Thyroid gland (tissue), 4 donors: Measurements from ENCODE around the gene NDUFS7. TPM values are rescaled to one million over a fixed set of nuclear protein-coding genes. Genes with fewer than 3 reads are reported as not detected.

ENCODE experiments used
- DNase-seq, 2 donors: peaks; one replicate each; pipeline ENCODE4 v3.0.0-alpha.2; 2019
- H3K27ac ChIP-seq, 3 donors: fragments of 200-600 bp; sonication (generic); 1 replicate in 2 of 3; 2 replicates in 1 of 3; pipeline ENCODE4 v1.5.1; 2016 to 2019; ENCODE audit warnings: mild to moderate bottlenecking in 1 of 3, moderate library complexity in 1 of 3
- H3K27me3 ChIP-seq: fragments of 200-600 bp; sonication (generic); one replicate; pipeline ENCODE4 v1.5.1; 2019
- H3K36me3 ChIP-seq, 2 donors: fragments of 200-600 bp; sonication (generic); one replicate each; pipeline ENCODE4 v1.5.1; 2016 to 2019
- H3K4me1 ChIP-seq, 2 donors: fragments of 200-600 bp; sonication (generic); one replicate each; pipeline ENCODE4 v1.5.1; 2017 to 2019
- H3K4me3 ChIP-seq, 3 donors: fragments of 200-600 bp; sonication (generic); replicated peaks in 1 of 3; 1 replicate in 2 of 3; 2 replicates in 1 of 3; pipeline ENCODE4 v1.5.1; 2016; ENCODE audit warnings: mild to moderate bottlenecking in 1 of 3
- H3K9me3 ChIP-seq: fragments of 200-600 bp; sonication (generic); one replicate; pipeline ENCODE4 v1.5.1; 2017
- POLR2A ChIP-seq, 2 donors: fragments of 450-650 bp; IDR thresholded peaks; one replicate each; pipeline ENCODE4 v1.6.1; 2017; ENCODE audit warnings: antibody characterized with exemption in 2 of 2, mild to moderate bottlenecking in 2 of 2, moderate library complexity in 1 of 2
- WGBS, 2 donors: methylation state at CpG; one replicate each; pipeline ENCODE4 v1.1.5; 2017; 5-methylcytosine and 5-hydroxymethylcytosine counted together
- intact Hi-C: fragments of 100-400 bp; cut with DNase I; formaldehyde crosslinking; loops from one replicate; pipeline ENCODE4 v1.15.1; 2023
- total RNA-seq, 4 donors: library from RNA; depleted of rRNA; stranded (reverse); fragments of >200 nt; gene quantifications; one replicate each; pipeline ENCODE4 v1.2.3, GENCODE V29; 2016
- TF ChIP-seq, protein P1 (sequence below), 6 experiments: fragments of 200-600 bp in 3 of 6; fragments of 450-650 bp in 3 of 6; sonication (generic) in 3 of 6; IDR thresholded peaks; one replicate each; pipeline ENCODE4 v1.5.1; 2016 to 2019; ENCODE audit warnings: antibody characterized with exemption in 6 of 6, mild to moderate bottlenecking in 2 of 6, inconsistent platforms in 1 of 6, moderate library complexity in 1 of 6

NDUFS7 gene
- total RNA-seq, 4 donors from 2014 or later = 75.2 to 185 (median 108) TPM

DNA sequence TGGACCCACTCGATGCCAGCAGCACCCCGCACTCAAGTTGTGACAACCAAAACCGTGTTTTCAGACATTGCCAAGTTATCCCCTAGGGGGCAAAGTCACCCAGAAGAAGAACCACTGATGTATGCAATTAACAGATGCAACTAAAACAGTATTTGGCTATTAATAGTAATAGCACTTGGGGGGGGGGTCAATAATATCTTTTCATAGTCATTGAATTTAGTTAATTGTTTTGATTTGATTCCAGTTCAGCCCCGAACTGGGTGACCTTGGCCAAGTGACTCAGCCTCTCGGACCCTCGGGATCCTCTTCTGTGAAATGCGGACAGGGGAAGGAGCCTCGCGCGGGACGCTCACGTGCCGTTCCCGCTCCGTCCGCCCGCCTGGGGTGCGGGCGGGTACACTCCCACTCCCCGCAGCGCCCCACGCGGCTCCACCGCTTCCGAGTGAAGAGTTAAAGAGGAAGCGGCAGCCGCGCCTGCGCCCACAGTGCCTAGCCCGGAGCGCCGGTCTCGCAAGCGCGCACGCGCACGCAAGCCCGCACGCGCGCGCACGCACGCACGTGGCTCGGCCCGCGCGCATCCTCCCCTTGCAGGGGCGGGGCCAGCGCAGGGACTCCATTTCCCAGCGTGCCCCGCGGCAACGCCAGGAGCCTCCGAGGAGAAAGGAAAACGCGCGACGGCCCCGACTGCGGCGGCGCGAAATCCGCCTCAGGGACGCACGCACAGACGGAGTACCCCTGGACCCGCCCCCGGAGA, 23.2 kb downstream of the NDUFS7 start:
- peaks cover 29 to 37% of the 10 kb centered on the region in 2 donors for H3K4me1 ChIP-seq
- peak overlapping the region; percentile 62 to 87 (median 70) for H3K27ac ChIP-seq

DNA sequence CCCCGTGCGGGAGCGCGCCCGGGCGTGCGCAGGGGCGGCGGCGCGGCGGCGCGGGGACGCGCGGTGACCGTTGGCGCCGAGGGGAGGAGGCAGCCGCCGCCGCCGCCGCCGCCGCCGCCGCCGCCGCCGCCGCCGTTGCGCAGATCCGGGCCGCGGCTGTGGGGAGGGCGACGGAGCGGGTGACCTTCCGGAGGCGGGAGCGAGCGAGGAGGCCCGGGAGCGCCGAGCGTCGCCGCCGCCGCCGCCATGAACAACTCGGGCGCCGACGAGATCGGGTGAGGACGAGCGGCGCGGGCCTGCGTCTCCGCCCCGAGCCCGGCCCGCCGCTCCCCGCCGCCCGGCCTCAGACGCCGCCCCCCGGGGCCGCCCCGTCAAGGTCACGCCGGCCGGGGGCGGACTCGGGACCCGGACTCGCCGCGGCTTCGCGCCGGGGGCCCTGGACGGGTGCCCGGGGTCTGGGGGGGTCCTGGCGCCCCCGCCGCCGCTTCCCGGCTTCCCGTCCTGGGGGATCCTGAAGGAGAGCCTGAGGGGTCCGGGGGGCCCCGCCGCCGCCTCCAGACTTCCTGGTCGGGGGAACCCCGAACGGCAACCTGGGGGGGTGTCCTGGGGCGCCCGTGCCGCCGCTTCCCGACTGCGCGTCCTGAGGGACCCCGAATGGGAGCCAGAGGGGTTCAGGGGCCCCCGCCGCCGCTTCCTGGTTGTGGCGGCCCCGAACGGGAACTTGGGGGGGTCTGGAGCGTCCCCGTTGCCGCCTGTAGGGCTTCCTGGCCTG, 24.0 kb downstream of the NDUFS7 start, which contains the start of gene DAZAP1:
DAZAP1 (plus strand) TSS at position 59 of the 772 bp plus-strand sequence; CDS start at position 247, 188 bp downstream.
- DNase-seq = no peak
- H3K9me3 ChIP-seq = no peaks in the 10 kb centered on the region
- peak within 1 kb of the TSS; percentile 73 to 99 (median 97) for H3K4me3 ChIP-seq
- TF ChIP-seq POLR2A (IDR thresholded peaks at IDR 0.05) = peak in 1 of 2 donors; percentile 73
- TF ChIP-seq, protein P1, sequence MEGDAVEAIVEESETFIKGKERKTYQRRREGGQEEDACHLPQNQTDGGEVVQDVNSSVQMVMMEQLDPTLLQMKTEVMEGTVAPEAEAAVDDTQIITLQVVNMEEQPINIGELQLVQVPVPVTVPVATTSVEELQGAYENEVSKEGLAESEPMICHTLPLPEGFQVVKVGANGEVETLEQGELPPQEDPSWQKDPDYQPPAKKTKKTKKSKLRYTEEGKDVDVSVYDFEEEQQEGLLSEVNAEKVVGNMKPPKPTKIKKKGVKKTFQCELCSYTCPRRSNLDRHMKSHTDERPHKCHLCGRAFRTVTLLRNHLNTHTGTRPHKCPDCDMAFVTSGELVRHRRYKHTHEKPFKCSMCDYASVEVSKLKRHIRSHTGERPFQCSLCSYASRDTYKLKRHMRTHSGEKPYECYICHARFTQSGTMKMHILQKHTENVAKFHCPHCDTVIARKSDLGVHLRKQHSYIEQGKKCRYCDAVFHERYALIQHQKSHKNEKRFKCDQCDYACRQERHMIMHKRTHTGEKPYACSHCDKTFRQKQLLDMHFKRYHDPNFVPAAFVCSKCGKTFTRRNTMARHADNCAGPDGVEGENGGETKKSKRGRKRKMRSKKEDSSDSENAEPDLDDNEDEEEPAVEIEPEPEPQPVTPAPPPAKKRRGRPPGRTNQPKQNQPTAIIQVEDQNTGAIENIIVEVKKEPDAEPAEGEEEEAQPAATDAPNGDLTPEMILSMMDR (IDR thresholded peaks at IDR 0.05) = no peak
- intact Hi-C loops = loop anchor here (5.0 kb wide), 1 partner anchor 130 kb away; the partner anchor contains the start of gene FAM174C
- WGBS, 2 donors = 0% methylated on average over 10 of the region's 121 CpGs; no CpG with 5 or more reads in 1 of the 2 donors
- no peaks in the 10 kb centered on the region for H3K36me3 ChIP-seq
- H3K27ac ChIP-seq = peak within 1 kb of the TSS; percentile 91 to 94 (median 93)
- H3K4me1 ChIP-seq = peaks cover 29 to 44% of the 10 kb centered on the region in 2 donors
- no peaks in the 10 kb centered on the region for H3K27me3 ChIP-seq

More for the DNA sequence above, 23.2 kb downstream of the NDUFS7 start:
- peak overlapping the region in 1 of 3 donors; percentile 32 for H3K4me3 ChIP-seq
- DNase-seq = peak; percentile 99 to 100
- no peaks in the 10 kb centered on the region for H3K27me3 ChIP-seq
- H3K9me3 ChIP-seq = no peaks in the 10 kb centered on the region
- intact Hi-C loops = loop anchor here (5.0 kb wide), 1 partner anchor 130 kb away; the partner anchor contains the start of gene FAM174C
- H3K36me3 ChIP-seq = no peaks in the 10 kb centered on the region
- TF ChIP-seq, protein P1 (IDR thresholded peaks at IDR 0.05) = peak in 4 of 6 experiments; percentile 22 to 58 (median 44)
- TF ChIP-seq POLR2A (IDR thresholded peaks at IDR 0.05) = no peak
- 1 to 2% methylated on average over 26 of the region's 72 CpGs for WGBS, 2 donors

DNA sequence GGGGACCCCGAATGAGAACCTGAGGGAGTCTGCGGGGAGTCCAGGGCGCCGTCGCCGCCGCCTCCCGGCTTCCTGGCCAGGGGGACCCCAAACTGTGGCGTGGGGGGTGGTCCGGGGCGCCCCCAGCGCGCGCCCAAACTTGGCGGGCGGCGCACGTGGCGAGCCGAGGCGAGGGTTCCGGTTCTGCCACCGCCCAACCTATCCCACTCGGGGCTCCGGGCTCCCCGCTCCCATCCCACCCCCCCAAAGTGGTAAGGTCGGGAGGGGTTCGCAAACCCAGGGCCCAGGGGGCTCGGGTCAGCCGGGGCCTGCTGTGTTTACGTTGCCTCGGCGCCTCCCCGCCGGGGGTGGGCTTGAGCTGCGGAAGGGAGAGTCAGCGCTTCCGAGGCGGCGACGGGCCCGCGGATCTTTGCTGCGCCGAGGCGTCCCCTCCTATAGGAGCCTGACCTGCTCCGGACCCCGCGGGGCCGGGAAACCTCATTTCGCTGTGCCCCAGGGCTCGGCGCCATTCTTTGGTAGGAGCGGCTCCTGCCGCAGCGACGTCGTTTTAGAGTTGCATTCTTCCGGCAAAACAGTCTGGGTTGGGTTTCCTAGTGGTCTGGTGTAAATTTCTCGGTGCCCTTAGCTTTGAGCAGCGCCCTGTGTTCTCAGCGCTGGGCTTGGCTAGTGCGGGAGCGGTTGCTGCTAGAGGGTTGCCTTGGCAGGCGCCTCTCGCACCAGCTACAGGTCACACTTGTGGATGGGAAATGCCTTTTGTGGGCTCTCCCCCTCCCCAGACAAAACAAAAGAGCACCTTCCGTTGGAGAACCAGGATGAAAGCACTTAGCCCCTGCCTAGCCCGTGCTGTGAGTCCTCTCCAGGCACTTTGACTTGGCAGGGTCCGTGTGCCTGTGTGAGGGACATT, 24.8 kb downstream of the NDUFS7 start:
- intact Hi-C loops = loop anchor here (5.0 kb wide), 1 partner anchor 131 kb away; the partner anchor contains the start of gene FAM174C
- peaks cover 29 to 44% of the 10 kb centered on the region in 2 donors for H3K4me1 ChIP-seq
- TF ChIP-seq POLR2A (IDR thresholded peaks at IDR 0.05) = peak in 1 of 2 donors; percentile 34
- TF ChIP-seq, protein P1 (IDR thresholded peaks at IDR 0.05) = no peak

DNA sequence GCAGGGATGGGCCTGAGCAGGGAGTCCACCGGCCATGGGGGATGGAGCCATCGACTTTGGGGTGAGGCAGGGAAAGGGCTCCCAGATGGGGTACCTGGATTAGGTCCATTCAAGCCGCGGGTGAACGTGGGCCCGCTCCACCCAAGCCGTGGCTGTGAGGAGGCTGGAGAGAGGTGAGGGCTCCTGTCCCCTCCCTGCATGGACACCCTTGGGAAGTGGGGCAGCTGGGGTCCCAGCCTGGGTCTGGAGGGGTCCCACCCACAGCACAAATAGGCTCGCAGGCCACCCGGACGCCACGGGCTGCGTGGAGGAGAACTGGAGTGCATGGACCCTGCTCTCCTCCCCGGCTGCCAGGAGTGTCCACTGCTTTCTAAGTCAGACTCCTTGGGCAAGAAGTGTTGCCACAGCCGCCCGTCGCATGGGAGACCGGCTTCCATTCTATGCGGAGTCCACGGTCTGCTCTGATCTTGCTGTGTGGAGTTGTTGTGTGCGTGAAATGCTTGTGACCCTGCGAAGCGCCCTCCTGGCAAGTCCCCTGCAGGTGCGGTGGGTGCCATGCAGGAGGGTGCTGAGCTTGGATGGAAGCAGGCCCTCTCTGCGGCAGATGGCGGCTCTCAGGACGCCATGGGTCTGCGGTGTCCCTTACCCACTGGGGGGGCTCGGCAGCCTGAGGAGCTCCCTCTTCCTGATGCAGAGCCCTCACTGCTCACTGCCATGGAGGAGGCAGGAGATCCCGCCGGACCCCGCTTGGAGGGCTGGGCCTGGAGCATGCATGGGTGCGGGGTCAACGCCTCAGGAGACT, 25.7 kb downstream of the NDUFS7 start:
- Histone ChIP-seq H3K36me3 (no peaks in the 10 kb centered on the region), H3K9me3 (no peaks in the 10 kb centered on the region), H3K27ac (peak overlapping the region; percentile 91 to 94 (median 93)), H3K4me1 (peaks cover 29 to 47% of the 10 kb centered on the region in 2 donors), H3K27me3 (no peaks in the 10 kb centered on the region), H3K4me3 (peak overlapping the region; percentile 73 to 99 (median 97))
- TF ChIP-seq, protein P1 (IDR thresholded peaks at IDR 0.05) = no peak
- TF ChIP-seq POLR2A (IDR thresholded peaks at IDR 0.05) = no peak
- DNase-seq = no peak
- intact Hi-C loops = loop anchor here (5.0 kb wide), 1 partner anchor 132 kb away; the partner anchor contains the start of gene FAM174C
- WGBS, 2 donors = 51 to 62% methylated on average over 13 to 22 of the region's 33 CpGs

More for the DNA sequence above, 24.8 kb downstream of the NDUFS7 start:
- Histone ChIP-seq H3K4me3 (peak overlapping the region; percentile 73 to 99 (median 97)), H3K36me3 (no peaks in the 10 kb centered on the region), H3K27ac (peak overlapping the region; percentile 91 to 94 (median 93)), H3K27me3 (no peaks in the 10 kb centered on the region), H3K9me3 (no peaks in the 10 kb centered on the region)
- 2% methylated on average over 9 of the region's 69 CpGs; no CpG with 5 or more reads in 1 of the 2 donors for WGBS, 2 donors
- peak; percentile 64 to 66 for DNase-seq
